GM19328 (cell line): ENCODE results near the gene GLOD5.

Experiments used
- ATAC-seq: cut with Tn5 transposase; IDR thresholded peaks from one replicate; pipeline ENCODE4 v1.9.1; 2021; ENCODE audit warnings: mild to moderate bottlenecking, moderate library complexity; ENCODE audit not compliant: unreplicated experiment

The GLOD5 gene

DNA sequence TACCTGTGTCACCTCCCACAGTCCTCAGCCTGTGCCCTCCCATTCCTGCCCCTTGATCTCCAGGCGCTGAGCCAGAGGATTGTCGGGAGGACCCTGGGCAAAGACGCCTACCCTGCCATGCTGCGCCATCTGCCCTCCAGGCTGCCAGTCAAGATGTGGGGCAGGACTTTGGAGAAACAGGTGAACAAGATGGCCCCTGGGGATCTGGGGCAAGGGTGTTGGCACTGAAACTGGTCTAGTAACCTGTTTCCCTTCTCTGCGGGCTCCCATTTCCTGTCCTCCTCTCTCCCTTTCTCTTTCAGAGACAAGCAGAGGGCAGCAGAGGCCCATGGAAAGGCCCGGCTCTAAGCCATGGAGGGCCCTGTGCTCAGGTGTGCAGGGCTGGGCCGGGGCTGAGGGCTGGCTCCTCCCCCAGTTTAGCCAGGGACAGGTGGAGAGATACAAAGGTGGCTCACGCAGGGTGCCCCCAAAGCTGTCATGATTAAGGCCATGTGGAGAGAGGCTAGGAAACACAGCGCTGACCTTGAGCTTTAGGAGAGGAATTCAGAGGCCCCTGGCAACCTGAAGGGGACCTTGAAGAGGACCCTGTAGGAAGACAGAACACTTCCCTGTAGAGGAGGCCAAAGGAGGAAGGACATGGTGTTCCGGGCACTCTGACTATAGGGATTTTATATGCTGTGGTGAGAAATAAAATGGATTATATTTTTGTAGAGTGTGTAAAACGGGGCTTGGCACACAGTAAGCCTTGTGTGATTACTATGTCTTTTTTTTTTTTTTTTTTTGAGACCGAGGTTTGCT, at the start of gene GLOD5:
Gene GLOD5 (plus strand): TSS at position 74 of the 798 bp plus-strand sequence. CDS start 44 bp downstream, at position 118.
- ATAC-seq, result no peak

DNA sequence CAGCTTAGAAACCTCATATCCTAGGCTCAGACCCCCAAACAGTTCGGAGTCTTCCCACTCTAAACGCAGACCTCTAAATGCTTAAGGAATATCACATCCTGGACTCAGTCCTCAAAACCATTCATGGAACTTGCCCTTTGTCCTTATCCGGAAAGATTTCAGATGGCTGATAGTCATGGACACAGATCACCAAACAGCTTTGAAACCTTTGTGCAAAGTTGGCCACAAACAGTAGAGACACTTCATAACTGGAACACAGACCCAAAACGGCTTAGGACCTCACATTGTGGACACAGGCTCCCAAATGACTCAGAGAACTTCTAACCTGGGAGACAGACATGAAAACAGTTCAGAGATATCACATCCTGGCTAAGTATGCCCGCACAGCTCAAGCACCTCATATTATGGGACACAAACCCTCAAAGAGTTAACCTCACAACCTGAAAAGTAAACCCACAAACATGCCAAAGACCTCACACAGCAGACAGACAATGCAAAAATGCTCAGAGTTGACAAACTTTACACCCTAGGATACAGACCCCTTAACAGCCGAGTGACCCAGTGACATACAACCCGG, 49.5 kb upstream of the GLOD5 start:
- no peak for ATAC-seq

DNA sequence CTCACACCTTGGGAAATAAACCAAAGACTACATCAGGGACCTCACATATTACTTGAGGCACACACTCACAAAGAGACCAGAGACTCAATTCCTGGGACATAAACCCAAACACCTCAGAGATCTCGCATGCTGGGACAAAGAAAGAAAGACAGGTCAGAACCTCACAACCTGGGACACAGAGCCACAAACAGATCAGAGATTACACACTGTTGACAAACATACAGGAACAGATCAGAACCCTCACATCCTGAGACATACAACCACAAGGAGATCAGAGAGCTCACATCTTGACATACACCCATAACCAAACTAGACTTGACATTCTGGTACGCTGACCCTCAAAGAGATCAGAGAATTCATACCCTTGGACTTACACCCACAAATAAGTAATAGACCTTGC, 47.7 kb upstream of the GLOD5 start:
- ATAC-seq, result no peak

DNA sequence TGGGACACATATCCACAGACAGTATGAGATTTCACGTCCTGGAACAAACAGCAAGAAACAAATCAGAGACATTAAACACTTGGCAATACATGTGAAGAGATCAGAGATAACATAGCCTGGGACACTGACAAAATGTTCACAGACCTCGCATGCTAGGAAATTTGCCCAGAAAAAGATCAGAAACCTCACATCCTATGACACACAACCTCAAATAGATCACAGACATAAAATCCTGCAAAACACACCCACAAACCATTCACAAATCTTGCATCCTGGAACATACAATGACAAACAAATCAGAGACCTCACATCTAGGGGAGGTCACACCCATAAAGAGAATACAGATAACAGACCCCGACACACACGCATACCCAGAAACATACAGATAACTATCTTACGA, 47.0 kb upstream of the GLOD5 start:
- no peak for ATAC-seq

DNA sequence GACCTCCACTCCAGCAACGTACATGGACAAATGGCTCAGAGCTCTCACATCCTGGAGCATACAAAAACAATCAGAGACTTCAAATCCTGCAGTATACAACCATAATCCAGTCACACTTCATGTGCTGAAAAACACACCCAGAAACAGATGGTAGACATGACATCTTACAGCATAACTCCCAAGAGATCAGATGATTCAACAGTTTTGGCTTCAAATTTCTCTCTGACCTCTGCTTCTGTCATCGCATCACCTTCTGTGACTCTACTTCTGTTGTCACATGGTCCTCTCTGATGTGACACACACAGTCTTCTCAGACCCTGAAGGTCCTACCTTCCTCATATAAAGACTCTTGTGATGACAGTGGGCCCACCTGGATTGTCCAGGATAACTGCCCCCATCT, 46.5 kb upstream of the GLOD5 start:
- no peak for ATAC-seq

DNA sequence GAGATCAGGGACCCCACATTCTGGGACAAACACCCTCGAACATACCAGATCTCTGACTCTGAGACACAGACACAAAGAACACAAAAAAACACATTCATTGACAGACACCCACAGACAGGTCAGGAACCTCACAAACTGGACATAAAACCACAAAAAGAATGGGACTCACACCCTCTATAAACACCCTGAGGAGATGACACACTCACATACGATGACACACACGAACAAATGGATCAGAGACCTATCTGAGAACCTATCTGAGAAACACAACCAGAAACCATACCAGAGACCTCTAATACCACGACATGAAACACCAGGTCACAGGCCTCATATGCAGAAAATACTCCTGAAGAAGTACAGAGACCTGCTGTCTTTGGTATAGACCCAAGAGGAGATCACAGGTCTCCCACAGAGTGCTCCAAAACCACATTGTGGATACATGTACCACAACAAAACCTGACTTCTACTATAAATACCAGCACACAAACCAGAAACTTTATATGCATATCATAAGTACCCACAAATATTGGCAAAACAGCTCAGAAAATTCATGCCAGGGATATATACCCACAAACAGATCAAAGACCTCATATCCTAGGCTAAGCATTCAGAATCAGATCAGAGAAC, 45.6 kb upstream of the GLOD5 start:
- ATAC-seq, result no peak

DNA sequence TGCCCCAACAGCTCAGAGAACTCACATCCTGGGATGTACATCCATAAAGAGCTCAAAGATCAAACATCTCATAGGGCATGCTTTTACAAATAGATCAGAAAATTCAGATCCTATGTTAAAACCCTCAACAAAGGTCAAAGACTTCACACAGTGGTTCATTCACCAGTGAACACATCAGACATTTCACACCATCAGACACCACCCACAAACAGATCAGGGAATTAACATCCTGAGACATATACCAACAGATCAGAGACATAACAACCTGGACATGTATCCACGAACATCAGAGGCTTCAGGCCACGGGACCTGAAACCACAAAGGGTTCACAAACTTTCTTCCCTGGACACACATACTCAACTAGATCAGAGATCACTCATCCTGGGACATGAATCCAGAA, 41.6 kb upstream of the GLOD5 start:
- no peak for ATAC-seq

DNA sequence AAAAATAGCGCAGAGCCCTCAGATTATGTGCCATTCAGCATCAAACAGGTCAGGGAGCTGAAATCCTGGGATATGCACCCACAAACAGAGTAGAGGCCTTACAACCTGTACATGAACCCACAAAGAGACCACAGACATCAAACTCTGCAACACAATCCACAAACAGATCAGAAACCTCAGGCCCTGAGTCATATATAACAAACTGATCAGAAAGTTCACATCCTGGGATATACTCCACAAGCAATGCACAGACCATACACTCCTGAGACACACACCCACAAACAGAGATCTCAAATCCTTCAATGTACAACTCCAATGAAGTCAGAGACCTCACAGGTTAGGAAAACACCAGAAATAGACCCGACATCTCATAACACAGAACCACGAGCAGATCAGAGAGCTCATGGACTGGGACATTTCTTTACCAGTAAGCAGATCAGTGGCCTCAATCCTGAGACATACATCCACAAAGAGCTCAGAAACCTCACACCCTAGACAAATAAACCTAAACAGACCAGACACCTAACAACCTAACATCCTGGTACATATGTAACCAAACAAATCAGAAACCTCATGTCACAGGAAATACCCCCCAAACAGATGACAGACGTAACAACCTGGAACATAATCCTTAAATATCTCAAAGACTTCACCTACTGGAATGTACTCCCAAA, 40.8 kb upstream of the GLOD5 start:
- ATAC-seq, result no peak

DNA sequence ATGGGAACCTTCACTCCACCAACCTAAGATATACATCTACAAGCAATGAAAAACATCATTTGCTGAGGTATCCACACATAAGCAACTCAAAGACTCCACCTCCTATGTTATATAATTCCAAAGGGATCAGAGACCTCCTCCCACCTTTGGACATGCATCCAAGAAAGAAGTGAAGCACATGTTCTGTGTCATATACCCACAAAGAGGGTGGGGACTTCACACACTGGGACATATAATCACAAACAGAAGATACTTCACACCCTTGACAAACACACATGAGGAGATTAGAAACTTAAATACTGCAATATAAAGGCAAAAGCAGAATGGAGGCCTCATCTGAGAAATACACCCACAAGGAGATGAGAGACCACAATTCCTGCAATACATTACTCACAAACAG, 39.6 kb upstream of the GLOD5 start:
- no peak for ATAC-seq

DNA sequence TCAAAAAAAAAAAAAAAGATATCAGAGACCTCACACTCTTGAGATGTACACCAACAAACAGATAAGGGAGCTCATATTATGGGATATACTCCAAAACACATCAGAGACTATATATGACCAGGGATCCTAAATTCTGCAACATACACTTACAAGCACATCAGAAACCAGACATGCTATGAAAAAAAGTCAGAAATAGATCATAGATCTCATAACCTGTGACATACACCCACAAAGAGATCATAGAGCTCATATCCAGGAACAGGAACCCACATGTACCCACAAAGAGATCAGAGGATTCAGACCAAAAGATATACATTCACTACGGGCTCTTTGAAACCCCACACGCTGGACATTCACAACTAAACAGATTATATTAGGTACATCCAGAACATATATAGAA, 35.0 kb upstream of the GLOD5 start:
- no peak for ATAC-seq

DNA sequence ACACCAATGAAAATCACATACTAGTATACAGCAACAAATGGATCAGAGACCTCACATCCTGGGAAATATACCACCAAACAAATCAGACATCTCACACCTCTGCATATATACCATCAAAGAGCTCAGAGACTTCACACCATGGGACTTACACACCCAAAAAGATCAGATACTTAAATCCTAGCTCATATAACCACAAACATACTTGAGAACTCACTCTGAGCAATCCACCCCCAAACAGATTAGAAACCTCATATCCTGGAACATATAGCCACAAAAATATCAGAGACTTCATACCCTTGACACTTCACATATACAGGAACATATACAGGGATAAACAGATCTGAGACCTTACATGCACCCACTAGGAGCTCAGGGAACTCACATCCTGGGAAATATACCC, 32.9 kb upstream of the GLOD5 start:
- no peak for ATAC-seq

DNA sequence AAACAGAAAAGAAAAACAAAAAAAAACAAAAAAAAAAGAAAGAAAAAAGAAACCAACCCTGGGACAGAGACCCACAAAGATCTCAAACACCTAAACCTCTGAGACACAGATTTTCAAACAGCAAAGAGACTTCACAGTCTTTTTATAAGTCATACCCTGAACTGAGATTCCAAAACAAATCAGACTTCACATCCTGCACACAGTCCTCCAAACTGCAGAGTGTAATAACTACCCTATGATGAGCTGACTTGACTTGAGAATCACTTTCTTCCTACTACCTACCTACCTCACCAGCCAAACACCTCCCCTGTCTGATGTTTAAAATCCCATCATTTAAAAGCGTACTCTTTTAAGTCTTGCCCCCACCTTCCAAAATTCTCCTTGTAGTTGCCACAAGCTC, 25.2 kb upstream of the GLOD5 start:
- ATAC-seq, result no peak

DNA sequence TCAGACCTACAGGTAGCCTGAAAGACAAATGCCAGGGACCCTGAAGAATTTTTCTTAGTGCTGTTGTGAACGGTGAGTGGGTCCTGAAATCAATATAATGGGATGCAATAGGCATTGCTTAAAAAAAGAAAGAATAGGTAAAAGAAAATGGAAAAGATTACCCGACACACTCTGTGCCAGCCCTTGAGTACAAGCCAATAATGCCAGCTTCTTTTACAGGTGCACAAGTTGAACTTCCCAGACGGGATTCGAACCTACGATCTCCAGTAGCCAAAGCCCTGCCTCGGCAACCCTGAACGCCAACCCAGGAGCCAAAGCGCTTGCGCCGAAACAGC, 24.7 kb upstream of the GLOD5 start:
- no peak for ATAC-seq

DNA sequence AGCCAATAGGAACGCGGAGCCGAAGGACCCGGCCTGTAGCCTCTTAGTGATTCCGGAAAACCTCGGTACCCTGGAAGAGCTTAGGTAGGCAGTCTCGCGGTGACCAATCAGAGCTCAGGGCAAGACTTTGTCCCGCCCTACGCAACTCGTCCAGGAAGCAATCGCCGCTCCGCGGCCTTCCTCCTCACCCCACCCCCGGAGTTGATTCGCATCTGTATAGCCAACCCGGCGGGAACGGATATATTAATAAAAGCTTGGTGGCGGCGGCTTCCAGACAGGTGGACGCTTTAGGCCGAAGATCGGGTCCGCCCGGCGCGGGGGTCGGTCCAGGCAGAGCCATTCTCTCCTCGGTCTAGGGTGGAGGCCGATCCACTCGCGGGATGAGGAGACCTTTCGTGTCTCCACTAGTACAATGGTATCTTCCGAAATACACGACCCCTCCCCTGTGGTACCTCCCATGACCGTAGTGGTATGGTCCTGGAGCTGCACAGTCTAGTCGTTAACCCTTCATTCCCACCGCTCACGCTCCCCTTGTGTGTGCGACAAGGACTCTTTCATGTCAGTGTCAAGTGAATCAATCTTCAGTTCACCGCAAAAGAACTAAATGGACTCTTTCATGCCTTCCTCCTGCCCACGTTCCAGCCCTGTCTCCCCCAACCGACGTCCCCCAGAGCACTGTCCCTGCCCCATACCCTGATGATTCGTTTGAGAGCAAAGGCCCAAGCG, 24.2 kb upstream of the GLOD5 start:
- ATAC-seq, result peak; percentile 97

DNA sequence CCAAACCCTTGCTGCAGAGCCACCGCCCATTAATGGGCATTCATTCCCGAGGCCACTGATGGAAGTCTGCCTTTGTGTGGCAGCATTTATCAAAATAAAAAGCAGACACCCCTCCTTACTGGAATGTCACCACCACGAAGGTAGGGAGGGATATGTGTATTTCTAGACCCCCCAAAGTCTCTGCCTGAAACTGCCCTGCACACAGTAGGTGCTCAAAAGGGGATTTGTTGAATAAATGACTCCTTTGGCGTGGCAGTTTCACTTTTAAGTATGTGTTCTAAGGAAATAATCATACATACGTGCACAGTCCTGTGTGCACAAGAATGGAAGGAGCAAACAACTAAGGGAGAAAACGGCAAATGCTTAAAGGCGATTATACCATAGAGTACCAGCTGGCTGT, 23.6 kb upstream of the GLOD5 start:
- no peak for ATAC-seq

DNA sequence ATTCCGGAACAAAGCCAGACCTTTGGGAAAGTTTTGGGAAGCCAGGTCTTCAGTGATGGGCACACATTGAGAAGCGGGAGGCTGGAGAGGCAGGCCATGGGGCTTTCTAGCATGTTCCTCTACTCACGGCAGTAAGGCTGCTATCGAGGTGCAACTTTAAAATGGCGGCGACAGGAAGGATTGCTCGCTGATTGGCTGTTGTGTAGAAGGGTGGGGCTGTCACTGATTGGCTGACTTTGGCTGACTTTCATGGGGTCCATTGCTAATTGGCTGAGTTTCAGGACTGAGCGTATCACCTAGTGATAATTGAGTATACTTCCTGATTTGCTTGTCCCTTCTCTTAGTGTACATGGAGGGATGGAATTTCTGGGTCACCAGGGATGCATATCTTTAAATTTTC, 19.7 kb upstream of the GLOD5 start:
- no peak for ATAC-seq

DNA sequence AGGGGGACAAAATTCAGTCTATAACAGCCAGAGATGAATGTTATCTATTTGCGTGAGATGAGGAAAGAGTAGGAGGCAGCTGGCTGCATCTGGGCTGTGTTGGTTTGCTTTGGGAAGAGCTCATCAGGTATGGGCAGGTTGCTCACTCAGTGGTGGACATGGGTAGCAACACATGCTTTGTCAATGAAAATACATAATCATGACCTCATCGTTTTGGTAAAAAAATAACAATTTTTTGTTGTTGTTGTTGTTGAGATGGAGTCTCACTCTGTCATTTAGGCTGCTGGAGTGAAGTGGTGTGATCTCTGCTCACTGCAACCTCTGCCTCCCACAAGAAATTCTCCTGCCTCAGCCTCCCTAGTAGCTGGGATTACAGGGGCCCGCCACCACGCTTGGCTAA, 16.3 kb upstream of the GLOD5 start:
- ATAC-seq, result no peak

DNA sequence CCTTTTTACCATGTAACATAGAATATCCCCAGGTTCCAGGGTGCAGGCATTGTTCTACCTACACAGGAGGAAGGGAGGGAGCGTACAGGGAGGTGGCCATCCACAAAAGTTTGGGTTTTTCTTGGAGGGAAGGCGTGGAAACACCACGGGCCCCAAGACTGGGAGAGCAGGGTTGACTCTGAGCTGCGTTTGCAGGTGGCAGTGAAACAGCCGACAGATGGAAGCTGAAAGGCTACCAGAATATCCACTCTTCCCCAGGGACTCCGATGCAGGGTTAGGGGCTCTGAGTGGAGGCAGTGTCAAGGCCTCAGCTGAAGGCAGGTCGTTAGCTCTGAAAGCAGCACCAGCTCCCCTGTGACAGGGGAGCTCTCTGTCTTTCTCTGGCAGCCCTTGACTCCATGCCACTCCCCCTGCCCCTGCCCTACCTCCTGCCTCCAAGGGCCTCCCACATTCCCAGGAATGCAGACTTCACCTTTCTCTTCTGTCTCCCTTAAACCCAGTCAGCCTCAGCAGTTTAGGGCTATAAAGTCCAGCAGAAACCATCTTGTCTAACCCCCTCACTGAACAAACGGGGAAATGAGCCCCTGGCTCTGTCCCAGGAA, 14.0 kb upstream of the GLOD5 start:
- no peak for ATAC-seq

DNA sequence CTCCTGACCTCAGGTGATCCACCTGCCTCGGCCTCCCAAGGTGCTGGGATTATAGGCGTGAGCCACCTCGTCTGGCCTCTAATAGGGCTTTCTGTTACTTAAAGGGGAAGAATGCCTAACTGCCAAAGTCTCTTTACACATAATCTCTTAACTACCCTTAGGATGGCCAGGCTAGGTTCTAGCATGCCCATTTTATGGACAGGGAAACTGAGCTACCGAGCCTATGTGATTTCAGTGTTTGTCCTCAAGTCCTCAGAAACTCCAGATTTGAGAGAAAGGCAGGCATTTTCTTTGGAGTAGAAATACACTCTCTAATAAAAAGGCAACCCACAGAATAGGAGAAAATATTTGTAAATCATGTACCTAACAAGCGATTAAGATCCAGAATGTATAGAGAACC, 12.4 kb upstream of the GLOD5 start:
- ATAC-seq, result no peak

DNA sequence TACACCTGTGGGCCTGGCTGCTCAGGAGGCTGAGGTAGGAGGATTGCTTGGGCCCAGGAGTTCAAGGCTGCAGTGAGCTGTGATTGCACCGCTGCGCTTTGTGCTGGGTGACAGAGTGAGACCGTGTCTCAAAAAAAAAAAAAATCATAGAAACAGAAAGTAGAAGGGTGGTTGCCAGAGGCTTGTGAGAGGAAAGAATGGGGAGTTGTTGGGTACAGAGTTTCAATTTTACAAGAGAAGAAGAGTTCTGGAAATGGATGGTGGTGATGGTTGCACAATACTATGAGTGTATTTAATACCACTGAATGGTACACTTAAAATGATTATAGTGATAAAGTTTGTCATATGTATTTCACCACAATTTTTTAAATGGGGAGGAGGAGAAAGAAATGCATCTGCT, 10.2 kb upstream of the GLOD5 start:
- ATAC-seq, result no peak

DNA sequence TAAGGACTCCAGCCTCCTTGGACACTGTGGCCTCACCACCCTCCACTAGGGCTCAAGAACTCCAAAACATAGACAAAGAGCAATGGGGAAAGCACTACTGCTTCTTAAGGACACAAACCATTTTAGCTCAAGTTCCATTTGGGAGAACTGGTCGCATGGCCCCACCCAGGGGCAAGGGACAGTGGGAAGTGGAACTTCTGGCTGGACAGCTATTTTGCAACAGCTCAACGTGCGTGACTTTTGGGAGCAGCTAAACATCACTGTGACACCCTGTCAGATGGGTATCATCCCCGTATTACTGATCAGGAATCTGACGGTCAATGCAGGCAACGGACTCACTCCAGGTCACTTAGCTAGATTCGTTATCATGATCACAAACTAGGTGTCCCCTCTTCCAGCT, 9.0 kb upstream of the GLOD5 start:
- no peak for ATAC-seq
